Raji (cell line): ENCODE results near the gene PDZD2.

Experiments used
- POLR2A ChIP-seq: IDR thresholded peaks from 2 replicates; pipeline ENCODE4 v1.6.1; 2011; ENCODE audit warnings: low read depth, low read length, control low read depth; ENCODE audit not compliant: insufficient read depth

The PDZD2 gene

GRCh38 chr5:31630931-31631330 lies 8.0 kb upstream of the PDZD2 start:
- no peak for TF ChIP-seq POLR2A

DNA sequence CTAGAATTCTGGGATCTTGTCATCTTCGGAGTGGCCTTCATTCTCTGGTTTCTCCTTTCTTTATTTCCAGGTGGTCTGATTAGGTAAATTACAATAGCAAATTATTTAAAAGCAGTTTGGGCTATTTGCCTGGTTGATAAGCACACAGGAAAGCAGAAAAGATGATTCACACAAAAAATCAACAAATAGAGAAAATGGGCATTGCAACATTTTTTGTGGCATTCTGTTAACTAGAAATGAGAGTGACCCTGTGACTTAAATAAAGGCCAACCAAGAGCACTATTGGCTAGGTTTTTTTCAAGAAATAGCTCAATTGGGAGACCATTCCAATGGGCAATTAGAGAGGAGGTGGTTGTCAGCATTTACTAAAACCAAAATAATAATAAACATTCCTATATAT lies 6.5 kb upstream of the PDZD2 start:
- TF ChIP-seq POLR2A: no peak

DNA sequence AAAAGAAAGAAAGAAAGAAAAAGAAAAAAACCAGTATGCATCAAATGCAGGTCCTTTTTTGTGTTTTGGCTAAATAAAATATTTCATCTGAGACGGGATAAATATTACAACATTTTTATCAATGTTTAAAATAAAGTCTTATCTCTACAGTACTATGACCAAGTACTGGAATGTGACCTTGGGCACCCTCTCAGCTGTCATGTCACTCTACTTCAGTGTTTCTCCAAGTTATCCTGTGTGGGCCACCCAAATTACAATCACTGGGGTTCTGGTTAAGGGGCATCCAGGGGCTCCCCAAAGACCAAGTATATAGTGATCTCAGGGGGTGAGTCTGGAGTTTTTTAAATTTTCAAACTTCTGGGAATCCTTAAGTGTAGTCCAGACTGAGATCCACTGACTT lies 3.5 kb upstream of the PDZD2 start:
- TF ChIP-seq POLR2A: no peak

DNA sequence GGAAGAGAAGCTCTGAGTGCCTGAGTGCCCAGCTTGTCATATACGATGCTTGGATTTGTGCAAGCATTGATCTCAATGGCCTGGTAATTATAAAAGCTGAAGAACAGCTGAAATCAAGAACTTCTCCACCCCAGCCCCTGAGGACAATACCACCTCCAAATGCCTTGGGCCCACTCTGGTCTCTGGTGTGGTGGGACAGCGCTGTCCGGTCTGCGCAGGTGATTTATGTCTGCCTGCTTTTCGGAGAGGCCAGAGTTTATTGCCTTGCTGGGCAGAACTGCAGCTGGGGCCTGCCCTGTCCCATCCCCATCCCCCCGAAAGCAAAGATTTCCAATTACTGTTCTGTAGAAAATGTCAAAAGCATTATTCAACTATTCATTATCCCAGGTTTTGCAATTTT lies 1.1 kb upstream of the PDZD2 start:
- TF ChIP-seq POLR2A: no peak

- no peak for TF ChIP-seq POLR2A
These were observed 586 bp upstream of the PDZD2 start for GRCh38 chr5:31638345-31638744.

GRCh38 chr5:31639481-31640411 lies 815 bp downstream of the PDZD2 start:
- TF ChIP-seq POLR2A: no peak

- no peak for TF ChIP-seq POLR2A
These were observed 1.6 kb downstream of the PDZD2 start for GRCh38 chr5:31640573-31640972.

- TF ChIP-seq POLR2A: no peak
These were observed 2.1 kb downstream of the PDZD2 start for GRCh38 chr5:31641059-31641458.

- TF ChIP-seq POLR2A: no peak
These were observed 2.6 kb downstream of the PDZD2 start for GRCh38 chr5:31641575-31641974.

DNA sequence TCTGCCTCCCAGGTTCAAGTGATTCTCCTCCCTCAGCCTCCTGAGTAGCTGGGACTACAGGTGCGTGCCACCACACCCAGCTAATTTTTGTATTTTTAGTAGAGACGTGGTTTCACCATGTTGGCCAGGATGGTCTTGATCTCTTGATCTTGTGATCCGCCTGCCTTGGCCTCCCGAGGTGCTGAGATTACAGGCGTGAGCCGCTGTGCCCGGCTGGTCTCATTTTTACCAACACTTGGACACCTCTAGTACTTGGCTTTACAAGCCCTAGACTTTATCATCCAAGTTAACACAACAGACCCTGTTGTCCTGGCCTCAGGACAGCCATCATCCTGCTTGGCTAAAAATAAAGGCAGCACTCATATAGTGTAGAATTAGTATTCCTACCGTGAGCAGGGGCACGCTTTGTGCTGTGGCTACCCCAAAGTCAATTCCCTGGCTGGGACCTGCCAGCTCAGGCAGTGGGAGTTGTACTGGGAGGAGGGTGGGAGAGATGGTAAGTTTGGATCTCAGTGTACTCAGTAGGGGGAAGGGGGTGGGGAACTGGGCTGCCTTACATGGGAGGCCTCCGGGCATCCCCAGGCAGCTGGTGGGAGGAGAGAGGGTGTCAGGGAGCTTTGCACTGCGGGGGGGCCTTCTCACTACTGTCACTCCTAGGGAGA lies 6.6 kb downstream of the PDZD2 start:
- no peak for TF ChIP-seq POLR2A

DNA sequence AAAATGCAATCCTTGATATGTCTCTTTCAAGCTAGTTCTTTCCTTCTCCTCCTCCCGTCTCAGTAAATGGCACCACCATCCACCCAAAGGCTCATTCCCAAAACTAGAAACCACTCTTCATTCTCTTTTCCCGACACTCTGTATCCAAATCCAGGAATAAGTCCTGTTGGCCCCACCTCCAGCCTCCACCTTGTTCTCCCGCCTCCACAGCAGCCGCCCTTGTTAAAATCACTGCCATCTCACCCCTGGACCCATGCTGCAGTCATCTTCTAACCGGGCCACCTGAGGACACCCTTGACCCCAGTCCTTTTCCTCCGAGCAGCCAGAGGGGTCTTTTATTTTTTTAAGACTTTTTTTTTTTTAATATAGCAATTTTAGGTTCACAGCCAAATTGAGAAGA lies 9.4 kb downstream of the PDZD2 start:
- TF ChIP-seq POLR2A: no peak

DNA sequence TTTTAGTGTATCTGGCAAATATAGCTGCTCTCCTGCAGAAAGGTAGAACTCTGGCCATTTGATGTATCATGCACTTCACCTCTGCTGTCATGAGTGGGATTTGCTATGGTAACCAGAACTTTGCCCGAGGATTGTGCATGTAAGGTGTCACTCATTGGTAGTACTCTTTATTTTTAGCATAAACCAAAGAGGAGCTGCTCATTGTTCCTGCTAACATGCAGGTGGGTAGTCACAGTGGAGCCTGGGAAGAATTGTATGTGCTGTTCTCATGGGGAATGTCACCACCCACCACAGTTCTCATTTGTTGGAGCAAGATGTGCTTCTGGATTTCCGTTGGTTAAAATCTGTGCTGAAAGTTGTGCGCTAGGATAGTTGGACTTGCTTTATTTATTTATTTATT lies 12.3 kb downstream of the PDZD2 start:
- TF ChIP-seq POLR2A: no peak

- no peak for TF ChIP-seq POLR2A
These were observed 16.6 kb downstream of the PDZD2 start for GRCh38 chr5:31655491-31655890.

DNA sequence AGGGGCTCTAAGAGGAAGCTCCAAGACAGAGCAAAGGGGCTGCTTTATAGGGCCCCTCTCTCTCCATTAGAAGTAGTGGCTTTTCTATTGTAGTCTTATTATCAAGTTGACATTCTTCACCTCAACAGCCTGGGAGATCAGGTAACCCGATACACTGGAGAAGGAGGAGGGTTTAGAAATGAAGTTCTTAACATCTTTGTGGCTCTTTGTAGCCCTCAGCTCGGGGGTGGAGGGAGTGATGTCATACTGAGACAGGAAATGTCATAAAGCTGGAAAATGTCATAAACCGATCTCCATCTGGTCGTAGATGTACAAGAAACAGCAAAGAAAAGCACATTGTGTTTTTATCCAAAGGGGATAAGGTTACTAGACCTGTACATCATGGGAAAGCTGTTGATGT lies 17.9 kb downstream of the PDZD2 start:
- TF ChIP-seq POLR2A: no peak

- no peak for TF ChIP-seq POLR2A
These were observed 18.5 kb downstream of the PDZD2 start for GRCh38 chr5:31657315-31657979.

GRCh38 chr5:31661257-31661656 lies 22.3 kb downstream of the PDZD2 start:
- no peak for TF ChIP-seq POLR2A
